Activated T-cell treated with anti-CD3 and anti-CD28 coated beads, Interleukin-2, amount 50 U/mL, for 72 hours (primary cell): ENCODE measurements around the gene BRI3. TPM values are rescaled to one million over a fixed set of nuclear protein-coding genes. Genes with fewer than 3 reads are reported as not detected.

ENCODE experiments used
- ATAC-seq, 2 donors: fragments of 150-1000 bp; cut with Tn5 transposase; replicated peaks in 1 of 2; 2 replicates each; pipeline ENCODE4 v1.10.0; 2021; ENCODE audit warnings: moderate library complexity in 2 of 2, mild to moderate bottlenecking in 1 of 2
- DNase-seq, 2 donors: peaks; one replicate each; pipeline ENCODE4 v3.0.0; 2021 to 2022; ENCODE audit warnings: mixed read lengths in 1 of 2
- H3K27ac Mint-ChIP-seq: one replicate; pipeline ENCODE4 v1.8.0; 2022; ENCODE audit warnings: mild to moderate bottlenecking, moderate library complexity, mixed read lengths
- H3K27me3 Mint-ChIP-seq: one replicate; pipeline ENCODE4 v1.8.0; 2022; ENCODE audit warnings: low read depth, mixed read lengths
- H3K36me3 Mint-ChIP-seq, 2 donors: one replicate each; pipeline ENCODE4 v1.8.0; 2022; ENCODE audit warnings: mixed read lengths in 2 of 2, mild to moderate bottlenecking in 1 of 2; ENCODE audit not compliant: insufficient read depth in 2 of 2
- H3K4me1 Mint-ChIP-seq: one replicate; pipeline ENCODE4 v1.8.0; 2022; ENCODE audit warnings: low read depth, mixed read lengths
- H3K4me3 Mint-ChIP-seq, 2 donors: one replicate each; pipeline ENCODE4 v1.8.0; 2022; ENCODE audit warnings: mild to moderate bottlenecking in 2 of 2, mixed read lengths in 2 of 2, moderate library complexity in 2 of 2
- H3K9me3 Mint-ChIP-seq, 2 donors: one replicate each; pipeline ENCODE4 v1.8.0; 2022; ENCODE audit warnings: mixed read lengths in 2 of 2
- total RNA-seq, 2 donors: library from RNA; stranded (reverse); gene quantifications; one replicate each; pipeline ENCODE4 v1.2.3, GENCODE V29; 2022

The BRI3 gene
- total RNA-seq, 2 donors from 2014 or later, result 84.2 to 90.0 TPM

- no peak overlapping the region for H3K4me3 Mint-ChIP-seq
- DNase-seq, result no peak
- H3K4me1 Mint-ChIP-seq, result peaks cover 6% of the 10 kb centered on the region
- no peaks in the 10 kb centered on the region for H3K27me3 Mint-ChIP-seq
- peaks cover 2 to 8% of the 10 kb centered on the region in 2 donors for H3K36me3 Mint-ChIP-seq
- no peak overlapping the region for H3K27ac Mint-ChIP-seq
- ATAC-seq, result no peak
- peaks cover 0 to 2% of the 10 kb centered on the region in 2 donors for H3K9me3 Mint-ChIP-seq
Measured at GRCh38 chr7:98265841-98266271, 15.6 kb upstream of the BRI3 start.

DNA sequence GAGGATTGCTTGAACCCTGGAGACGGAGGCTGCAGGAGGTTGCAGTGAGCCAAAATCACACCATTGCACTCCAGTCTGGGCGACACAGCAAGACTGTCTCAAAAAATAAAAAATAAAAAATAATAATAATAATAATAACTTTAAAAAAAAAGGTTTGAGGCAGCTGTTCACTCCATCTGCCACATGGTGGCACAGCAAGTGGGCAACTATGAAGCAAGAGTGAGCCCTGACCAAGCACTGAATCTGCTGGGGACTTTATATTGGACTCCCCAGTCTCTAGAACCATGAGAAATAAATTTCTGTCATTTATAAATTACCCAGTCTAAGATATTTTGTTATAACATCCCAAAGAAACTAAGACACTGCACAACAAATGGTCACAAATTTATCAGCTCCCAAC, 14.6 kb upstream of the BRI3 start:
- Mint-ChIP-seq H3K4me1 (peaks cover 6% of the 10 kb centered on the region), H3K36me3 (peaks cover 2 to 5% of the 10 kb centered on the region in 2 donors), H3K9me3 (peaks cover 0 to 2% of the 10 kb centered on the region in 2 donors), H3K4me3 (no peak overlapping the region), H3K27me3 (no peaks in the 10 kb centered on the region), H3K27ac (no peak overlapping the region)
- ATAC-seq (peak in 1 of 2 donors; percentile 47), DNase-seq (no peak)

GRCh38 chr7:98267303-98267702, 14.2 kb upstream of the BRI3 start:
- DNase-seq (no peak), ATAC-seq (no peak)
- H3K9me3 Mint-ChIP-seq, result no peaks in the 10 kb centered on the region
- no peak overlapping the region for H3K4me3 Mint-ChIP-seq
- H3K36me3 Mint-ChIP-seq, result peaks cover 0 to 3% of the 10 kb centered on the region in 2 donors
- H3K27me3 Mint-ChIP-seq, result no peaks in the 10 kb centered on the region
- peaks cover 6% of the 10 kb centered on the region for H3K4me1 Mint-ChIP-seq
- no peak overlapping the region for H3K27ac Mint-ChIP-seq

DNA sequence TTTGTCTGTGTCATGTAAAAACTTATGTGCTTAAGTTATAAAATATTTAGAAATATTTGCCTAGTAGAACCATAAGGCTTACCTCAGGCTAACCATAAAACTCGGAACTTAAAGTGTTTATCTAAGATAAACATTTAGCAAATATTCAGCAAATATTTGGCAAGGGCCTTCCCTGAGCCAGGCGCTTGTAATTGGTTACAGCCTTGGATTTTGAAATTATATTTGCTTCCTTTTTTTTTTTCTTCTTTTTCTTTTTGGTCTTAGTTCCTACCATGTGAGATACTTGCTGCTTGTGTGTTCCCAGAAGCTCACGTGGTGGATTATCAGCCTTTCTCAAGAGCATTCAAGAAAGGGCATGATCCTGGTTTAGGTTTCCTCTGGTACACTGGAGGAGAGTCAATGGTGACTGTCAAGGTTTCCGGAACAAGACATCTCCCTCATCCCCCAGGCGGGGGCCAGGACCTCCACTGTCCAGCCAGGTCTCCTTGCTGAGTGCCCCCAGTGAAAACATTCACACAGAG, 5.2 kb upstream of the BRI3 start:
- Mint-ChIP-seq H3K36me3 (no peaks in the 10 kb centered on the region), H3K4me3 (no peak overlapping the region), H3K27me3 (no peaks in the 10 kb centered on the region), H3K4me1 (no peaks in the 10 kb centered on the region), H3K9me3 (no peaks in the 10 kb centered on the region), H3K27ac (no peak overlapping the region)
- DNase-seq (no peak), ATAC-seq (no peak)

DNA sequence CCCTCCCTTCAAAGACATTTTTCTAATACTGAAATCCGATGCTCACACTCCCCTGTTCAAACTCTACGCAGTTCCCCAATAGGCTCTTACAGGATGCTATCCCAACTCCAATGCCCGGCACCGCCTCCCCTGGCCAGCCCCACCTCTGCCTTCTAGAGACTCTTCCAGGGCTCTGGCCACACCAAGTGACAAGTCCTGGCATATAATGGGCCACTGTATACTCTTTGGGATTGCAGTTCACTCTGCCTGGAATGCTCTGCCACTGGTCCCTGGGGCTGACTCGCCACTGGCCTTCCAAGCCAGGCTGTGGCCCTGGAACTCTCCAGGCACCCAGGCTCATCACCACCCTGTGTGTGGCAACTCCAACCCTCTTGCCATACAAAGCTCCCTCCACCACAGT, 3.1 kb upstream of the BRI3 start:
- H3K27me3 Mint-ChIP-seq, result no peaks in the 10 kb centered on the region
- H3K27ac Mint-ChIP-seq, result no peak overlapping the region
- peaks cover 0 to 4% of the 10 kb centered on the region in 2 donors for H3K36me3 Mint-ChIP-seq
- no peak for DNase-seq
- no peak for ATAC-seq
- no peaks in the 10 kb centered on the region for H3K9me3 Mint-ChIP-seq
- H3K4me3 Mint-ChIP-seq, result no peak overlapping the region
- H3K4me1 Mint-ChIP-seq, result peaks cover 12% of the 10 kb centered on the region

GRCh38 chr7:98278936-98279335, 2.5 kb upstream of the BRI3 start:
- H3K27me3 Mint-ChIP-seq, result no peaks in the 10 kb centered on the region
- no peak overlapping the region for H3K4me3 Mint-ChIP-seq
- peaks cover 13% of the 10 kb centered on the region for H3K4me1 Mint-ChIP-seq
- H3K9me3 Mint-ChIP-seq, result no peaks in the 10 kb centered on the region
- H3K36me3 Mint-ChIP-seq, result peaks cover 0 to 4% of the 10 kb centered on the region in 2 donors
- DNase-seq (no peak), ATAC-seq (no peak)
- H3K27ac Mint-ChIP-seq, result no peak overlapping the region

DNA sequence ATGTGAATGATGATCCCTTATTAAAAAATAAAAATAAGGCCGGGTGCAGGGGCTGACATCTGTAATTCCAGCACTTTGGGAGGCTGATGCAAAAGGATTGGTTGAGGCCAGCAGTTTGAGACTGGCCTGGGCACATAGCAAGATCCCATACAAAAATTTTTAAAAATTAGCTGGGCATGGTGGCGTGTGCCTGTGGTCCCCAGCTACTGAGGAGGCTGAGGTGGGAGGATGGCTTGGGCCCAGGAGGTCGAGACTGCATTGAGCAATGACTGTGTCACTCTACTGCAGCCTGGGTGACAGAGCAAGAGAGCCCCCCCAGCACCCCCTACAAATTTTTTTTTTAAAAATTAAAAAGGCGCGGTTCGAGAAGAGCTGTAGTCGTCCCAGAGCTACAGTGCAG, 1.2 kb upstream of the BRI3 start:
- Mint-ChIP-seq H3K27me3 (no peaks in the 10 kb centered on the region), H3K36me3 (peaks cover 0 to 6% of the 10 kb centered on the region in 2 donors), H3K4me3 (peak overlapping the region; percentile 81 to 87), H3K4me1 (peaks cover 25% of the 10 kb centered on the region), H3K9me3 (no peaks in the 10 kb centered on the region), H3K27ac (no peak overlapping the region)
- DNase-seq (no peak), ATAC-seq (no peak)

DNA sequence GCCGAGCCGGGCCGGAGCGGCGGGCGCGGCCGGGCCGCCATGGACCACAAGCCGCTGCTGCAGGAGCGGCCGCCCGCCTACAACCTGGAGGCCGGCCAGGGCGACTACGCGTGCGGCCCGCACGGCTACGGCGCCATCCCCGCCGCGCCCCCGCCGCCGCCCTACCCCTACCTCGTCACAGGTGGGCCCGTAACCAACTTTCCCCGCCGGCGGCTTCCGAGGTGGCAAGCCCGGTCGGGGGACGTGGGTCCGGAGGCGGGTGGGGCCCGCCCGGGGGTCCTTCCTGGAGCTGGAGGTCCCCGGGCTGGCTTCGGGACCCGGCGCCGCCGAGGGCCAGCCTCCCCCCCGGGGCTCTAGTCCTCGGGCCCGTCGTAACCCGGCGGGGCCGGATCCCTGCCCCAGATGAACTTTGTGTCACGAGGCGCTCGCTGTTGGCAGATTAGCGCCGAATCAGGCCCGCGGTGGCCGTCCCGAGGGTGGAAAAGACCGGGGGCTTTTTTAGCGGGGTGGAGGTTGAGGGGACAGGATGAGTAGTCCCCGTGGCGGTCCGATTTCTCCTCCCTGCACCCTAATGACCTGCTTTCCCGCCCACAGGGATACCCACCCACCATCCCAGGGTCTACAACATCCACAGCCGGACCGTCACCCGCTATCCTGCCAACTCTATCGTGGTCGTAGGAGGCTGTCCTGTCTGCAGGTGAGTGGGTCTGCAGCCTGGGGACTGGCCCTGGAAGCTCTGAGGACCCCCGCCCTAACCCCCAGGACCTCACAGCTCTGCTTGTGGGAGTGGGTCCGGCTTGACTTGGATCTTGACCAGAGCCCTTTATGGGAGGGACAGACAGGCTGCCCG, 496 bp downstream of the BRI3 start:
- Mint-ChIP-seq H3K36me3 (peaks cover 0 to 6% of the 10 kb centered on the region in 2 donors), H3K27me3 (no peaks in the 10 kb centered on the region), H3K4me1 (peaks cover 25% of the 10 kb centered on the region), H3K4me3 (peak overlapping the region; percentile 78 to 88), H3K9me3 (no peaks in the 10 kb centered on the region), H3K27ac (peak overlapping the region; percentile 64)
- DNase-seq (peak; percentile 44 to 45), ATAC-seq (peak; percentile 49 to 54)

DNA sequence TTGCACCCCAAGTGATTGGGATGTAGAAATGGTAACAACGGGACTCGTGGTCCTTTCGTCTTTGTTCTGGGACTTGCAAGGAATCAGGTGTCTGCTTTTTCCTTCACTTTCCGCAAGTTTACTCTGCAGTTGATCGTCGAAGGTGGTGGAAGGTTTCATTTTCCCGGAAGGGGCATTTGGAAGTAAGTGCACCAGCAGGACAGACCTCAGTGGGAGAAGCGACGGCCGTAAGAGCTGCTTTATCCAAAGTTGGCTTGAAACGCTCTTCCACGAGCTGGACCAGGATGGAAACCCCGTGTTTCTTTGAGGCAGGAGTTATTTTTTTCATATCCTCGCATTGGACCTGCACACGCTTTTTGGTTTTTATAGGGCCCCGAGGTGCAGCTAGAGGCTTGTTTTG, 1.2 kb downstream of the BRI3 start:
- peak overlapping the region; percentile 78 to 88 for H3K4me3 Mint-ChIP-seq
- peak overlapping the region; percentile 64 for H3K27ac Mint-ChIP-seq
- H3K36me3 Mint-ChIP-seq, result peaks cover 0 to 6% of the 10 kb centered on the region in 2 donors
- no peaks in the 10 kb centered on the region for H3K27me3 Mint-ChIP-seq
- DNase-seq (no peak), ATAC-seq (no peak)
- no peaks in the 10 kb centered on the region for H3K9me3 Mint-ChIP-seq
- peaks cover 25% of the 10 kb centered on the region for H3K4me1 Mint-ChIP-seq

DNA sequence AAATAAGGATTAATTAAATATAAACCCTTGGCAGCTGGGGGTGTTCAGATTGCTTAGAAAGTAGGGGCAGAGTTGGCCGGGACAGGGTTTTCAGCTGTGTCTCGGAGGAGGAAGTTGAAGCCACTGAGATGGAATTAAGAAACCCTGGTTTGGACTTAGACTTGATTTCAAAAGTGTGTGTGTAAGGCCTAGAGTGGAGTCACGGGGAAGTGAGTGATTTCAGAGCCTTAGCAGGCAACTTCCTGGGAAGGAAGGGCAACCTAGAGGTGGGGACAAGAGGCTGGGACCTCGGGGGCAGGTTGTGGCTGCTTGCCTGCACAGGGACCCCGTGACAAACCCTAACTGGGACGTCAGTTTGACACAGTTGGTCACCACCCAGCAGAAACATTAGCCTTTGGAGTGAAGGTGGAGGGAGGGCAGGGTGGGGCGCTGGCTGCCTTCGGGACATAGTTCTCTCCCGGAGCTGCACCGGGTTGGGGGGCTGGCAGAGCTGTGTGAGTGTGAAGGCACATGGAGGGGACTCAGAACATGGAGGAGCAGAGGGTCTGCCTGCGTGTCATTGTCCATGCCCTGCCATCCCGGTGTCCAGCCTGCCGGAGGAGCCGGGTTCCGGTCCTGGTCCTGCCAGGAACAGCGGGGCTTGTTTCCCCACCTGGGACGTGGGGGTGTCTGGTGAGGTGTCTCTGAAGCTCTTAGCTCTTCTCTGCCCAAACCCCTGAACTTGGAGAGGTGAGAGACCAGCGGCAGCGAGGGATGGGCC, 1.8 kb downstream of the BRI3 start:
- H3K27me3 Mint-ChIP-seq, result no peaks in the 10 kb centered on the region
- DNase-seq, result no peak
- H3K4me1 Mint-ChIP-seq, result peaks cover 25% of the 10 kb centered on the region
- ATAC-seq, result no peak
- H3K4me3 Mint-ChIP-seq, result peak overlapping the region; percentile 78 to 88
- H3K27ac Mint-ChIP-seq, result peak overlapping the region; percentile 64
- peaks cover 0 to 6% of the 10 kb centered on the region in 2 donors for H3K36me3 Mint-ChIP-seq
- H3K9me3 Mint-ChIP-seq, result no peaks in the 10 kb centered on the region

GRCh38 chr7:98283887-98284222, 2.4 kb downstream of the BRI3 start:
- DNase-seq (no peak), ATAC-seq (no peak)
- peak overlapping the region; percentile 7 to 52 for H3K4me3 Mint-ChIP-seq
- H3K4me1 Mint-ChIP-seq, result peaks cover 25% of the 10 kb centered on the region
- no peak overlapping the region for H3K27ac Mint-ChIP-seq
- peaks cover 0 to 8% of the 10 kb centered on the region in 2 donors for H3K36me3 Mint-ChIP-seq
- H3K9me3 Mint-ChIP-seq, result no peaks in the 10 kb centered on the region
- no peaks in the 10 kb centered on the region for H3K27me3 Mint-ChIP-seq

GRCh38 chr7:98284335-98285036, 3.0 kb downstream of the BRI3 start:
- Mint-ChIP-seq H3K36me3 (peaks cover 0 to 8% of the 10 kb centered on the region in 2 donors), H3K4me3 (peak overlapping the region; percentile 52 to 54), H3K4me1 (peaks cover 25% of the 10 kb centered on the region), H3K27me3 (no peaks in the 10 kb centered on the region), H3K9me3 (no peaks in the 10 kb centered on the region), H3K27ac (no peak overlapping the region)
- DNase-seq (no peak), ATAC-seq (no peak)
